NB4 (cell line): Measurements from ENCODE around the gene PPM1L.

ENCODE experiments used
- DNase-seq: peaks from one replicate; pipeline ENCODE4 v3.0.0; 2010; ENCODE audit warnings: low read depth
- H3K4me3 ChIP-seq: one replicate; pipeline ENCODE4 v1.5.1; 2011; ENCODE audit warnings: mild to moderate bottlenecking, low read depth, low read length, moderate library complexity
- CTCF ChIP-seq: IDR thresholded peaks from one replicate; pipeline ENCODE4 v1.5.1; 2012; ENCODE audit warnings: low read depth, low read length
- MAX ChIP-seq: IDR thresholded peaks from 2 replicates; pipeline ENCODE4 v1.6.1; 2011; ENCODE audit warnings: low read depth, low read length
- MYC ChIP-seq: IDR thresholded peaks from 2 replicates; pipeline ENCODE4 v1.6.1; 2011; ENCODE audit warnings: low read depth, low read length
- POLR2A ChIP-seq: IDR thresholded peaks from 2 replicates; pipeline ENCODE4 v1.6.1; 2011; ENCODE audit warnings: mild to moderate bottlenecking; ENCODE audit not compliant: insufficient read length; ENCODE audit errors: extremely low read depth

The PPM1L gene

GRCh38 chr3:160935413-160936095, 179.5 kb downstream of the PPM1L start:
- DNase-seq, result peak; percentile 19
- TF ChIP-seq MYC, result no peak
- no peak for TF ChIP-seq MAX
- TF ChIP-seq CTCF, result no peak
- TF ChIP-seq POLR2A, result no peak
- H3K4me3 ChIP-seq, result no peak overlapping the region

- DNase-seq, result peak; percentile 63
- TF ChIP-seq MAX (no peak), POLR2A (no peak), MYC (no peak), CTCF (peak; percentile 46)
- no peak overlapping the region for H3K4me3 ChIP-seq
These were observed 186.0 kb downstream of the PPM1L start for GRCh38 chr3:160941885-160942494.

GRCh38 chr3:160943996-160944395, 188.0 kb downstream of the PPM1L start:
- no peak overlapping the region for H3K4me3 ChIP-seq
- TF ChIP-seq CTCF (no peak), MAX (no peak), POLR2A (no peak), MYC (no peak)
- no peak for DNase-seq

GRCh38 chr3:160945336-160945735, 189.3 kb downstream of the PPM1L start:
- no peak for DNase-seq
- TF ChIP-seq MAX (no peak), CTCF (no peak), MYC (no peak), POLR2A (no peak)

GRCh38 chr3:160948273-160948672, 192.2 kb downstream of the PPM1L start:
- TF ChIP-seq MAX (no peak), CTCF (no peak), MYC (no peak), POLR2A (no peak)
- H3K4me3 ChIP-seq, result no peak overlapping the region
- no peak for DNase-seq

More at GRCh38 chr3:160945336-160945735, 189.3 kb downstream of the PPM1L start:
- H3K4me3 ChIP-seq, result no peak overlapping the region
